Kidney glomerular epithelial cell (primary cell): ENCODE data around the gene TFDP1.

Experiments
- DNase-seq: peaks from one replicate; lab custom pipeline; 2025; lab: John Stamatoyannopoulos, UW

TFDP1 gene

DNA sequence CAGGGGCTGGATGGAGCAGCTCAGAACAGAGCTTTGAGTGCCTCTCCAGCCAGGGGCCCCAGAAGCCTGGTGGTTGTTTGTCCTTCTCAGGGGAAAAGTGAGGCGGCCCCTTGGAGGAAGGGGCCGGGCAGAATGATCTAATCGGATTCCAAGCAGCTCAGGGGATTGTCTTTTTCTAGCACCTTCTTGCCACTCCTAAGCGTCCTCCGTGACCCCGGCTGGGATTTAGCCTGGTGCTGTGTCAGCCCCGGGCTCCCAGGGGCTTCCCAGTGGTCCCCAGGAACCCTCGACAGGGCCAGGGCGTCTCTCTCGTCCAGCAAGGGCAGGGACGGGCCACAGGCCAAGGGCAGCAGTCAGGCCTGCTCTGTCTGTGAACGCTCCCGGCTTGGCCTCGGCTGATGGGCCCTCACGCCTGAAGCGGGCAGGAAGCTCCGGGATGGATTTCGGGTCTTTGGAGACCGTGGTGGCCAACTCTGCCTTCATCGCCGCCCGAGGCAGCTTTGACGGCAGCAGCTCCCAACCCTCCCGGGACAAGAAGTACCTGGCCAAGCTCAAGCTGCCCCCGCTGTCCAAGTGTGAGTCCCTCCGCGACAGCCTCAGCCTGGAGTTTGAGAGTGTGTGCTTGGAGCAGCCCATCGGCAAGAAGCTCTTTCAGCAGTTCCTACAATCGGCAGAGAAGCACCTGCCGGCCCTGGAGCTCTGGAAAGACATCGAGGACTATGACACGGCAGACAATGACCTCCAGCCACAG is 82.6 kb downstream of the TFDP1 start, which contains the start of gene GRK1:
TSS of gene GRK1 (plus strand) at position 269 of the 751 bp plus-strand sequence. CDS start at position 437, 168 bp downstream.
- no peak for DNase-seq

DNA sequence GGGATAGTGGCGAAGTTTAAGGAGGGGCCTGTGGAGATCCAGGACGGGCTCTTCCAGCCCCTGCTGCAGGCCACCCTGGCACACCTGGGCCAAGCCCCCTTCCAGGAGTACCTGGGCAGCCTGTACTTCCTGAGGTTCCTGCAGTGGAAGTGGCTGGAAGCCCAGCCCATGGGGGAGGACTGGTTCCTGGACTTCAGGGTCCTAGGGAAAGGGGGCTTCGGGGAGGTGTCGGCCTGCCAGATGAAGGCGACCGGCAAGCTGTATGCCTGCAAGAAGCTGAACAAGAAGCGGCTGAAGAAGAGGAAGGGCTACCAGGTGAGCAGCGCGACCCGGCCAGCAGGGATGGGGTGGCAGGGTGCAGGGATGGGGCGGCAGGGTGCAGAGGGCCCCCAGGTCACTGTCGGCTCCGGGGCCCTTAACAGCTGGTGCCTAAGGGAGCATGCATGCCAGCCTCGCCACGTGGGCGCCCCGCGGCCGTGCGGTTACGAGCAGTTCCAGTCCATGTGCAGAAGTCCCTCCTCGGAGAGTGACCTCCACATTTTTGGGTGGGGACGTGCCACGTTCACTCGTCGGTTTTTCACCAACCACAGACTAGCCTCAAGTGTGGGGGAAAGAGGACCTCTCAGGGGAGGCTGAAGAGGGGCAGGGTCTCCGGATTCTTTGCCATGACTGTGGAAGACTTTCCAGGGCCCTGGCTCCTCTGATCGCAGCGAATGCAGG is 83.4 kb downstream of the TFDP1 start:
- no peak for DNase-seq

DNA sequence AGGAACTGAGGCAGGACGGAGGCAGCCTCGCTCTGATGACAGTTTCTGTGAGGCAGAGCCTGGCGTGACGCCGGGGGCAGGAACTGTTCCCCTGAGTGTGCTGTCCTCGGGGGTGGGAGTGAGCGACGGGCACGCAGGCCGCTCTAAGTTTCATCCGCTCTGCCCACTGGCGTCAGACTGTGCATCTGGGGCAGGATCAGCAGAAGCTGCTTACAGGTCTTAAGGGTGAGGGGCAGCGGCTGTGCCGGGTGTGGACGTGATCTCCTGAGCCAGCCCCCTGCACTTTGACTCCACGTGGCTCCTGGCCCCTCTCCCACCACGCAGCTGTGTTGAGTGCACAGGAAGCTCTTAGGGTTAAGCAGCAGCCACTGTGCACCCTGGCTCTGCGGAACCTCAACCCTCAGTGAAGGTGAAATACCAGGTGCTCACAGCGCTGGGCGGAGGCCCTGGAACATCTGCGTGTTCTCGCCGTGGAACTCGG is 84.0 kb downstream of the TFDP1 start:
- no peak for DNase-seq

DNA sequence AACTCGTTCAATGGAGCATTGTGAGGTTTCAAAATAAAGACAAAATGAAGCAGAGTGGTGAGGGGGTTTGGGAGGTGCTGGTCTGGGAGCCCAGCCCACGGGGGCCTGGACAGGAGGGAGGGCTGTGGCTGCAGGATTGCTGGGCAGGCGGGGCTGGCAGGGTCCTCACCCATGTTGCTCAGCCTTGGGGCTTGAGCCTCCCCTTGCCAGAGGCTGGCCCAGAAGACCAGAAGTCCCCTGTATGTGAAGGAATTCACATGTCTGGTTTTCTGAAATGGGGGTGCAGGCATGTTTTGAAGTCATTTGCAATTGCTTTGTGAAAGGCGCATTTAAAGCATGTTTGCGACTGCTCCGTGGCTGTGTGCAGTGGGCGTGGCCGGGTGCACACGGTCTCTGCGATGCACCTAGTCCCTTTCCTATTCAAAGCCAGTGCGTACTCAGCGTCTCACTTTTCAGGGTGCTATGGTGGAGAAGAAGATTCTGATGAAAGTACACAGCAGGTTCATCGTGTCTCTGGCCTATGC is 84.7 kb downstream of the TFDP1 start:
- no peak for DNase-seq

DNA sequence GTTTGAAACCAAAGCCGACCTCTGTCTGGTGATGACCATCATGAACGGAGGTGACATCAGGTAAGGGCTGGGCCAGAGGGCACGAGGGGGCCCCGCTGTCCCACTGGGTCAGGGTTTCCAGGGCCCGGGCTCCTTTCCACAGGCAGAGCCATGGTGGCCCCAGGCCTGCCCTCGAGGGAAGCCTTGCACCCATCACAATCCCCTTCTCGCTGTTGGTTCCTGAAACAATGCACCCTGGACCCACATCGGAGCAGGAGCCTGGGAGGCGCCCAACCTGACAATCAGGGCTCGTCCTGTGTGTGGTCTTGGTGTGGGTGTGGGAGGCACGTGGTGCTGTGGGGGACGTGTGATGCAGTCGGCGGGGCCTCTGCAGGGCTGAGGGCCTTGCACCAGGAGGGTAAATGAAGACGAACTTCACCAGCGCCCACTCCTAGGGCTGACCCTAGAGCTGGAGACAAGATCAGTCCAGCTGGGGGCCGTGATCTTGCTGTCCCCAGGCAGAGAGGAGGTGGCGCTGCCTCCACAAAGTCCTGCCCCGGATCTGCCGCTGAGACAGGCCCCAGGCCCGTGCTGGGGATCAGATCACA is 85.3 kb downstream of the TFDP1 start:
- no peak for DNase-seq

DNA sequence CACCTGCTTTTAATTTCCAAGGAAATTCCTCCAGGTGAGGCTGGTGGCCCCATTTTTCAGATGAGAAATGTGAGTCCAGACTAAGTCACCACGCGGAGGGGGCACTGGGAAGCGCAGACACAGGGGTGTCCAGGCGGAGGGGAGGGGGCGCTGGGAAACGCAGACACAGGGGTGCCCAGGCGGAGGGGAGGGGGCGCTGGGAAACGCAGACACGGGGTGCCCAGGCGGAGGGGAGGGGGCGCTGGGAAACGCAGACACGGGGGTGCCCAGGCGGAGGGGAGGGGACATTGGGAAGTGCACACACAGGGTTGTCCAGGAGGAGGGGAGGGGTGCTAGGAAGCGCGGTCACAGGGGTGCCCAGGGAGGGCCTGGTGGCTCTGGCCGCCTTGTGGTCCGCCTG is 86.0 kb downstream of the TFDP1 start:
- DNase-seq = no peak

DNA sequence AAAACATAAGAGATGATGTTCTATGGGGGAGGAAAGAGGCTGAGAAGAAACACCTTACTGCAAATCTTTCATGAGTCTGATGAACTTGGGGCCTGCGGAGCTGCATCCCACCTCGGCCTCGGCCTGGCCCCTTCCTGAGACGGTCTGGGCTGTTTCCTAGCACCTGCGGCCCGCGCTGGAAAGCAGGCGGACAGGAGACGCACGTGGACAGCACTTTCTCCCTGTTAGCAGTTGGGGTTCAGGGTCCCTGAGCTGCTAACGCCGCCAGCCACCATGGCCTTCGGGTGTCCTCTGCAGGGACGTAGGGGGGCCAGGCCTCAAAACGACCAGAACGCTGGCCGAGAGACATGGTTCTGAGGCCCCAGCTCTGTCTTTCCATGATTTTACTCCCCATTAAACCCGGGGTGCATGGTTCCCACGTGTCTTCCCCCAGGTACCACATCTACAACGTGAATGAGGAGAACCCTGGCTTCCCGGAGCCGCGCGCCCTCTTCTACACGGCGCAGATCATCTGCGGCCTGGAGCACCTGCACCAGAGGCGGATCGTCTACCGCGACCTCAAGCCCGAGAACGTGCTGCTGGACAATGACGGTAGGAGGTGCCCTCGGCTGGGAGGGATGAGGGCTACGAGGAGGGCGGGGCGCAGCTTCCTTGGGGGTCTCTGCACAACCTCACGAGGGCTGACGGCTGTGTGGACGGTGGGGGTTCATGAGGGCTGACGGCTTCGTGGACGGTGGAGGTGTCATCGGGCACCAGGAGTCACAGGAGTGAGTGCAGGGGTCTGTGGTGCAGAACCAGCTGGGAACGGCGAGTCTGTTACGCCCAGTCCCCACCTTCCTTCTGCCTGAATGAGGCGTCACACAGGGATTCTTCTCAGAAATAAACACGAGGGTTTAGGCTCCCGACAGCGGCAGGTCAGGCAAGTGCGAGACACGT is 86.8 kb downstream of the TFDP1 start:
- no peak for DNase-seq

DNA sequence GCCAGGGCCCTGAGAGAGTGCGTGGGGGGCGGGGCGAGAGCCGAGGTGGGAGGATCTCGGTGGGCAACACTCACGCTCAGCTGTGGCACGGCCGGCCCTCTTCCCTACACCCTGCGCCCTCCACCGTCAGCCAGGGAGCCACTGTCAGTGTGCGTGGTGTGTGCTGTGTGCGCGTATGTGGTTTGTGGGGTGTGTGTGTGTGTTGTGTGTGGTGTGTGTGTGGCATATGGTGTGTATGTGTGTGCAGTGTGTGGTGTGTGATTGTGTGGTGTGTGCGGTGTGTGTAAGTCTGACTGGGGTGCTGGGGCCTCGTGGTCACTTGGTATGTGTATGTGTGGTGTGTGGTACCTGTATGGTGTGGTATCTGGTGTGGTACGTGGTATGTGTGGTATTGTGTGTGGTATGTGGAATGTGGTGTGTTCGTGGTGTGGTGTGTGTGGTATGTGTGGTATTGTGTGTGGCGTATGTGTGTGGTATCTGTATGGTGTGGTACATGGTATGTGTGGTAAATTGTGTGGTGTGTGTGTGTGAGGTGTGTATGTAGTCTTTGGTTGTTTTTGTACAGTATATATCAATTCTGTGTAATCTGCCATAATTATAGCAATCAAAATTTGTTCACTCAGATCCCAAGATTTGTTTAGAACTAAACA is 87.6 kb downstream of the TFDP1 start:
- DNase-seq = no peak
